ENCODE measurements around the gene RNF207. TPM values are rescaled to one million over a fixed set of nuclear protein-coding genes. Genes with fewer than 3 reads are reported as not detected.

Gene RNF207
- total RNA-seq, 1 experiment from 2014 or later: 4.9 TPM

GRCh38 chr1:6233376-6233775, 27.5 kb downstream of the RNF207 start:
- H3K4me2 ChIP-seq (ENCODE audit: insufficient read depth, insufficient read length, low read length): no peak overlapping the region
- H3T11ph ChIP-seq (ENCODE audit: low read length): no peak overlapping the region
- H3K23ac ChIP-seq (ENCODE audit: insufficient read length, low read depth, low read length): no peak overlapping the region
- H3K79me1 ChIP-seq (ENCODE audit: insufficient read depth, low read depth, low read length, poor library complexity, severe bottlenecking): peaks cover 11% of the 10 kb centered on the region
- no peak overlapping the region for H4K91ac ChIP-seq (ENCODE audit: insufficient read length, low read depth, low read length)
- no peak overlapping the region for H3K56ac ChIP-seq (ENCODE audit: insufficient read length, low read depth, low read length)
- Mint-ChIP-seq H3K27me3 (ENCODE audit: low read depth) (no peaks in the 10 kb centered on the region), H3K36me3 (ENCODE audit: insufficient read depth in 1 of 3, low read depth in 3 of 3) (peaks cover 29 to 57% (median 47%) of the 10 kb centered on the region in 3 experiments; a peak in 6 of 7 replicates), H3K9me3 (no peaks in the 10 kb centered on the region; a peak in 1 of 5 replicates), H3K4me1 (peaks cover 15 to 26% of the 10 kb centered on the region in 2 experiments), H3K4me3 (peak overlapping the region in 1 of 2 experiments; percentile 1; a peak in 1 of 5 replicates), H3K27ac (no peak overlapping the region)
- H2BK12ac ChIP-seq (ENCODE audit: insufficient read length, low read depth, low read length): no peak overlapping the region
- H2BK20ac ChIP-seq (ENCODE audit: low read depth, low read length, poor library complexity, severe bottlenecking): no peak overlapping the region
- no peak overlapping the region for H2BK120ac ChIP-seq (ENCODE audit: low read depth, low read length, poor library complexity, severe bottlenecking)
- no peak overlapping the region for H2AK5ac ChIP-seq (ENCODE audit: insufficient read length, low read length)
- H3K27me3 ChIP-seq (ENCODE audit: insufficient read depth, low read length): no peaks in the 10 kb centered on the region
- H3K23me2 ChIP-seq (ENCODE audit: insufficient read length, low read depth, low read length, poor library complexity, severe bottlenecking): peaks cover 10% of the 10 kb centered on the region
- H3K9ac ChIP-seq (ENCODE audit: extremely low read depth, insufficient read length, low read length): no peak overlapping the region
- H4K5ac ChIP-seq (ENCODE audit: insufficient read length, low read depth, low read length): no peak overlapping the region
- H4K20me1 ChIP-seq (ENCODE audit: control insufficient read depth, insufficient read depth, insufficient read length): no peaks in the 10 kb centered on the region
- no peaks in the 10 kb centered on the region for H3K9me3 ChIP-seq (ENCODE audit: control insufficient read depth, low read depth, low read length)
- H3K18ac ChIP-seq (ENCODE audit: insufficient read length, low read depth, low read length): no peak overlapping the region
- no peak overlapping the region for H2BK15ac ChIP-seq (ENCODE audit: low read depth, low read length)
- H2AFZ ChIP-seq (ENCODE audit: low read length): no peak overlapping the region
- H3K27ac ChIP-seq (ENCODE audit: insufficient read length, low read depth, low read length): no peak overlapping the region
- H3K4me1 ChIP-seq (ENCODE audit: insufficient read depth, low read length): peaks cover under 1% of the 10 kb centered on the region; the same call in 1 of the 2 replicates
- no peak overlapping the region for H4K8ac ChIP-seq (replicated peaks; ENCODE audit: insufficient read length, low read depth, low read length)
- peaks cover 6% of the 10 kb centered on the region; the same call in 1 of the 2 replicates for H3K79me2 ChIP-seq (ENCODE audit: insufficient read depth, low read length)
- TF ChIP-seq, protein P1, sequence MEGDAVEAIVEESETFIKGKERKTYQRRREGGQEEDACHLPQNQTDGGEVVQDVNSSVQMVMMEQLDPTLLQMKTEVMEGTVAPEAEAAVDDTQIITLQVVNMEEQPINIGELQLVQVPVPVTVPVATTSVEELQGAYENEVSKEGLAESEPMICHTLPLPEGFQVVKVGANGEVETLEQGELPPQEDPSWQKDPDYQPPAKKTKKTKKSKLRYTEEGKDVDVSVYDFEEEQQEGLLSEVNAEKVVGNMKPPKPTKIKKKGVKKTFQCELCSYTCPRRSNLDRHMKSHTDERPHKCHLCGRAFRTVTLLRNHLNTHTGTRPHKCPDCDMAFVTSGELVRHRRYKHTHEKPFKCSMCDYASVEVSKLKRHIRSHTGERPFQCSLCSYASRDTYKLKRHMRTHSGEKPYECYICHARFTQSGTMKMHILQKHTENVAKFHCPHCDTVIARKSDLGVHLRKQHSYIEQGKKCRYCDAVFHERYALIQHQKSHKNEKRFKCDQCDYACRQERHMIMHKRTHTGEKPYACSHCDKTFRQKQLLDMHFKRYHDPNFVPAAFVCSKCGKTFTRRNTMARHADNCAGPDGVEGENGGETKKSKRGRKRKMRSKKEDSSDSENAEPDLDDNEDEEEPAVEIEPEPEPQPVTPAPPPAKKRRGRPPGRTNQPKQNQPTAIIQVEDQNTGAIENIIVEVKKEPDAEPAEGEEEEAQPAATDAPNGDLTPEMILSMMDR (conservative IDR thresholded peaks at IDR 0.05): no peak
- H3K14ac ChIP-seq (ENCODE audit: insufficient read depth, low read length): no peak overlapping the region
- no peak overlapping the region for H2BK5ac ChIP-seq (ENCODE audit: insufficient read length, low read length)
- no peak overlapping the region for H3K4ac ChIP-seq (ENCODE audit: low read depth, low read length)
- WGBS (ENCODE audit: extremely low coverage, insufficient read length, low lambda C conversion rate): no CpG with 5 or more reads among the region's 1 CpG
- DNase-seq: no peak
